GM12872 (cell line): ENCODE data around the gene RICTOR.

ENCODE experiments used
- CTCF ChIP-seq: IDR thresholded peaks from 3 replicates; pipeline ENCODE4 v1.5.1; 2011; ENCODE audit warnings: low read depth, mild to moderate bottlenecking, low read length, moderate library complexity; ENCODE audit not compliant: insufficient read depth

Gene RICTOR

DNA sequence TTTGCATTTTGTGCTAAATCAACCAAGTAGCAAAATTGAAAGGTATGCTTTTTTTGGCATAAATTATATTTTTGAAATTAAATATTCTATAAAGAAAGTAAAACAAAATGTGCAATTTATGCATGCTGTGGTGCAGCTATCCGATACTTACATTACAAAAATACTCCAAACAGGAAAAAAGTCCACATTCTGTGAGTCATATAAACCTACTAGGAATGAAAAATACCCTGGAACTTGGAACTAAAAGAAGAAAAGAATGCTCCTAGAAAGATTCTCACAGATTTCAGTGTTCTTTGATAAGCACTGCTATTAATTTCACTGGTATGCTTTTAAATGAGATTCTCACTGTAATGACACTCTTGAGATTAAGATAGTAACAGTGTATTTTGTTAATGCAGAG is 135.8 kb downstream of the RICTOR start:
- TF ChIP-seq CTCF, result no peak

DNA sequence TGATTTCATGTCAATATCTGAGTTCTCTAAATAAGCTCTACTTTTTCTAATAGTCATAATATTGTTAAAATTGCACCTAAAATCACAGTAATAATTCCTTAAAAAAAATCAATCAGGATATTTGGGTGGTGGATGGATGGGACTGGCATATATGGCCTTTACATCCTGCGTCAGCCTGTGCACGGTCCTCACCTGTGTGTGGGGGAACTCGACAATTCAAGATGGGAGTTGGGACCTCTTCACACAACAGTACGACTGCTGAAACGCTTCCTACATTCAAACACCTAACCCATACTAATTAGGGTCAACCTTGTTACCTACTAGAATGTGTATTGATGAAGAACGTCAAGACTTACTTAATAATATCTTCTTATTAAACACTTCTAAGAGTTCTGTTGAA is 137.9 kb downstream of the RICTOR start:
- TF ChIP-seq CTCF, result no peak

- no peak for TF ChIP-seq CTCF
Observed at GRCh38 chr5:38935437-38935836, 138.8 kb downstream of the RICTOR start.

- no peak for TF ChIP-seq CTCF
Observed at GRCh38 chr5:38932854-38933408, 141.3 kb downstream of the RICTOR start.

DNA sequence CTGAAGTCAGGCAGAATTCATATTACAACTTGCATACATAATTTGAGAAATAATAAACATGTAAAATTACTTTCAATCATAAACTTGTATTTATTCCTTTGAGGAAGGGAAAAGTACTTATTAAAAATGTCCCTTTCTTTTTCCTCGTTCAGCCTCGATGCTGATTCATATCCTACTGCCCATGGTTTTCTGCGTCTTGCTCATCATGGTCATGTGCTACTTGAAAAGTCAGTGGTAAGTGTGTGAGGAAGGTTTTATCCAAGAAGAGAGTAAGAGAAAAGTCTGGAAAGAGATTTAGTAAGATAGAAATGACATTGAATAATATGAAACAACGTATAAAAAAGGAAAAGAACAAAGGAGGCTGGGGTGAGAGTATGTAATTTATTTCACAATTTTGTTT is 142.5 kb downstream of the RICTOR start:
- no peak for TF ChIP-seq CTCF

GRCh38 chr5:38929838-38930237 is 144.4 kb downstream of the RICTOR start:
- no peak for TF ChIP-seq CTCF

DNA sequence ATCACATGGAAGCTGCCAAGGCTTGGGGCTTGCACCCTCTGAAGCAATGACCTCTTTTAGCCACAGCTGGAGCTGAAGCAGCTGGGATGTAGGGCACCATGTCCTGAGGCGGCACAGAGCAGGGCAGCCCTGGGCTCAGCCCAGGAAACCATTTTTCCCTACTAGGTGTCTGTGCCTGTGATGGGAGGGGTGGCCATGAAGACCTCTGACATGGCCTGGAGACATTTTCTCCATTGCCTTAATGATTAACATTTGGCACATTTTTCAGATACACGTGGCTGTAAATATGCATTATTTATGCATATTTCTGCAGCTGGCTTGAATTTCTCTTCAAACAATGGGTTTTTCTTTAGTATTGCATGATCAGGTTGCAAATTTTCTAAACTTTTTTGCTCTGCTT is 146.7 kb downstream of the RICTOR start:
- no peak for TF ChIP-seq CTCF
